ENCODE results near the gene ZPR1. TPM values are rescaled to one million over a fixed set of nuclear protein-coding genes. Genes with fewer than 3 reads are reported as not detected.
"Not testable (repeated sequence)": the region's sequence is repeated elsewhere in the genome, so short reads cannot be mapped to it uniquely, and the experiment has no call there.

ZPR1 gene
- total RNA-seq, 1 experiment from 2014 or later, result 89.5 TPM

DNA sequence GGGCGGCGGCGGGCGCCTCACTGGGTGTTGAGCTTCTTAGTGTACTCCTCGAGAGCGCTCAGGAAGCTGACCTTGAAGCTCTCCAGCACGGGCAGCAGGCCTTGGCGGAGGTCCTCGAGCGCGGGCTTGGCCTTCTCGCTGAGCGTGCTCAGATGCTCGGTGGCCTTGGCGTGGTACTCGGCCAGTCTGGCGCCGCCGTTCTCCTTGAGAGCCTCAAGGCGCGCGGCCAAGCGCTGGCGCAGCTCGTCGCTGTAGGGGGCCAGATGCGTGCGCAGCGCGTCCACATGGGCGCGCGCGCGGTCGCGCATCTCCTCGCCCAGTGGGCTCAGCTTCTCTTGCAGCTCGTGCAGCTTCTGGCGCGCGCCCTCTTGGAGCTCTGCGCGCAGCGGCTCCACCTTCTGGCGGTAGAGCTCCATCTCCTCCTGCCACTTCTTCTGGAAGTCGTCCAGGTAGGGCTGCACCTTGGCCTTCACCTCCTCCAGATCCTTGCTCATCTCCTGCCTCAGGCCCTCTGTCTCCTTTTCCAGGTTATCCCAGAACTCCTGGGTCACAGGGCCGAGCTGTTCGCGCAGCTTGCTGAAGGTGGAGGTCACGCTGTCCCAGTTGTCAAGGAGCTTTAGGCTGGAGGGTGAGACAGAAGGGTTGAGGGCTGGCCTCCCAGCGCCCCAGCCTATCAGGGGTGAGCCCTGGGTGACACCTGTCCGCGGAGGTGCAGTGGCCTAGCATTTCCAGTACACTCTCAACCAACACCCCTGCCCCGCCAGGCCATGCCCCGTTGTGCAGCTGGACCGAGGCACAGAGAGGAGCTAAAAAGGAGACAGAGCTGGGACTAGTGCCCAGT, 48.2 kb upstream of the ZPR1 start:
- BruUV-seq (replicated peaks), result no TSS peak
- Histone ChIP-seq H3K27ac (ENCODE audit: low read length) (no peak overlapping the region), H3K27me3 (ENCODE audit: low read length) (no peaks in the 10 kb centered on the region)

DNA sequence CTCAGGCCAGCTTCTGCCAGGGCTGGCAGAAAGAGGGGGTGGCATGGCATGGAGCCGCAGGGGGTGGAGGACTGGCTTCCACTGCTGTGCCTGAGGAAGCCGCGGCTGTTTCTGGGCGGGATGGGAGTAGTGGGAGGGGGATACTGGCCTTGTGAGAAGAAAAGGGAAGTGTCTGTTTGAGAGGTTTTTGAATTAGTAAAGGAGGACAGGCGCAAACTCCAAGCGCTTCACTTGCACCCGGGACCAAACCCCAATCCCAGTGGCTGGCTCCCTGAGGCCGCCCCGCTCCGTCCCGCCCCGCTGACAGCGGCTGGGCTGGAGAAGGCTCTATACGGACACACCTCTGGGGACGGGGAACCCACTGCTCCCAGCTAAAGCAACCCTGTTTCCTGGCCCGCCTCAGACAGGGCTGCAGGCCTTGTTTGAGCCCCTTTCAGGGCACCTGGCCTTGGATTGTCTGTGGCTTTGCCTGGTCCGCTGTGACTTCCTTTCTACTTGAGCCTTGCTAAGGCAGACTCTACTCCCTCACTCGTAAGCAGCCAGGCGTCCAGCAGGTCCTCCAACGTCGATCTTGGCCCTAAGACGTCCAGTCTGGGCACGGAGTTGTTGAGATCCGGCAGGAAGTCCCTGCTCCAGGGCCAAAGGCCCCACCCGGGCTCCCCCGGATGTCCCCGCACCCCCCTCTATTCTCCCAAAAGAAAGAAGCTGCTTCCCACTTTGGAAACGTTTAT, 47.4 kb upstream of the ZPR1 start:
- Histone ChIP-seq H3K4me2 (ENCODE audit: low read length) (peak overlapping the region; percentile 89), H3K9ac (ENCODE audit: low read length) (peak overlapping the region; percentile 60), H3K9me2 (replicated peaks; ENCODE audit: low read length) (no peaks in the 10 kb centered on the region), H3K9me3 (ENCODE audit: low read length) (no peaks in the 10 kb centered on the region), H3K4me3 (ENCODE audit: low read length) (peak overlapping the region; percentile 63), H3F3A (ENCODE audit: low read length, unreplicated experiment) (no peaks in the 10 kb centered on the region), H2AFZ (ENCODE audit: low read length) (peak overlapping the region; percentile 97), H3K79me2 (ENCODE audit: low read length) (no peaks in the 10 kb centered on the region), H4K20me1 (ENCODE audit: low read length) (no peaks in the 10 kb centered on the region), H3K27ac (ENCODE audit: low read length) (no peak overlapping the region), H3K36me3 (ENCODE audit: low read depth, low read length) (no peaks in the 10 kb centered on the region), H3K4me1 (ENCODE audit: insufficient read depth, low read length) (peaks cover 7% of the 10 kb centered on the region), H3K27me3 (ENCODE audit: low read length) (no peaks in the 10 kb centered on the region)
- CTCF ChIA-PET, result interaction anchor here (0.6 to 2.3 kb wide), 13 partner anchors 18 to 392 kb away, joined by 3 to 16 read pairs (median 5); partner anchors contain the start of genes APOA5 and ZPR1
- ATAC-seq (peak; percentile 4), DNase-seq (no peak)
- intact Hi-C loops (cut with micrococcal nuclease), result loop anchor here (2.0 to 5.0 kb wide), 2 partner anchors 46 to 63 kb away; partner anchors contain the start of genes BUD13 and ZPR1
- TSS peak; percentile 31 for BruUV-seq (replicated peaks)
- TF ChIP-seq EZH2phosphoT487 (IDR thresholded peaks at IDR 0.05; ENCODE audit: borderline replicate concordance, low read length), result no peak
- TF ChIP-seq, protein P1, sequence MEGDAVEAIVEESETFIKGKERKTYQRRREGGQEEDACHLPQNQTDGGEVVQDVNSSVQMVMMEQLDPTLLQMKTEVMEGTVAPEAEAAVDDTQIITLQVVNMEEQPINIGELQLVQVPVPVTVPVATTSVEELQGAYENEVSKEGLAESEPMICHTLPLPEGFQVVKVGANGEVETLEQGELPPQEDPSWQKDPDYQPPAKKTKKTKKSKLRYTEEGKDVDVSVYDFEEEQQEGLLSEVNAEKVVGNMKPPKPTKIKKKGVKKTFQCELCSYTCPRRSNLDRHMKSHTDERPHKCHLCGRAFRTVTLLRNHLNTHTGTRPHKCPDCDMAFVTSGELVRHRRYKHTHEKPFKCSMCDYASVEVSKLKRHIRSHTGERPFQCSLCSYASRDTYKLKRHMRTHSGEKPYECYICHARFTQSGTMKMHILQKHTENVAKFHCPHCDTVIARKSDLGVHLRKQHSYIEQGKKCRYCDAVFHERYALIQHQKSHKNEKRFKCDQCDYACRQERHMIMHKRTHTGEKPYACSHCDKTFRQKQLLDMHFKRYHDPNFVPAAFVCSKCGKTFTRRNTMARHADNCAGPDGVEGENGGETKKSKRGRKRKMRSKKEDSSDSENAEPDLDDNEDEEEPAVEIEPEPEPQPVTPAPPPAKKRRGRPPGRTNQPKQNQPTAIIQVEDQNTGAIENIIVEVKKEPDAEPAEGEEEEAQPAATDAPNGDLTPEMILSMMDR (conservative IDR thresholded peaks at IDR 0.05; ENCODE audit: low read depth, low read length), result no peak
- POLR2A ChIA-PET (ENCODE audit: unreplicated experiment), result interaction anchor here (0.6 to 1.0 kb wide), 4 partner anchors 18 to 192 kb away, joined by 5 to 10 read pairs (median 6); partner anchors contain the start of gene ZPR1

More for the DNA sequence above, 48.2 kb upstream of the ZPR1 start:
- Histone ChIP-seq H3K36me3 (ENCODE audit: low read depth, low read length) (no peaks in the 10 kb centered on the region), H4K20me1 (ENCODE audit: low read length) (no peaks in the 10 kb centered on the region), H3K9ac (ENCODE audit: low read length) (peak overlapping the region; percentile 60), H3K4me3 (ENCODE audit: low read length) (peak overlapping the region; percentile 63), H3K9me2 (replicated peaks; ENCODE audit: low read length) (no peaks in the 10 kb centered on the region), H2AFZ (ENCODE audit: low read length) (peak overlapping the region; percentile 97), H3K4me1 (ENCODE audit: insufficient read depth, low read length) (peaks cover 7% of the 10 kb centered on the region), H3F3A (ENCODE audit: low read length, unreplicated experiment) (no peaks in the 10 kb centered on the region), H3K79me2 (ENCODE audit: low read length) (no peaks in the 10 kb centered on the region), H3K9me3 (ENCODE audit: low read length) (no peaks in the 10 kb centered on the region), H3K4me2 (ENCODE audit: low read length) (peak overlapping the region; percentile 89)
- peak; percentile 86 for ATAC-seq
- ChIA-PET CTCF (interaction anchor here (0.6 to 2.3 kb wide), 14 partner anchors 13 to 391 kb away, joined by 3 to 16 read pairs (median 5); partner anchors contain the start of genes APOA5 and ZPR1), POLR2A (ENCODE audit: unreplicated experiment) (interaction anchor here (0.6 to 1.0 kb wide), 5 partner anchors 18 to 191 kb away, joined by 3 to 10 read pairs (median 6); partner anchors contain the start of gene ZPR1)
- intact Hi-C loops (cut with micrococcal nuclease), result loop anchor here (2.0 to 5.0 kb wide), 2 partner anchors 47 to 64 kb away; partner anchors contain the start of genes BUD13 and ZPR1
- TF ChIP-seq EZH2 (IDR thresholded peaks at IDR 0.05; ENCODE audit: low read length, unreplicated experiment) (no peak), EZH2phosphoT487 (IDR thresholded peaks at IDR 0.05; ENCODE audit: borderline replicate concordance, low read length) (no peak)
- TF ChIP-seq, protein P1 (conservative IDR thresholded peaks at IDR 0.05; ENCODE audit: low read depth, low read length), result peak; percentile 88
- DNase-seq, result peak; percentile 98

DNA sequence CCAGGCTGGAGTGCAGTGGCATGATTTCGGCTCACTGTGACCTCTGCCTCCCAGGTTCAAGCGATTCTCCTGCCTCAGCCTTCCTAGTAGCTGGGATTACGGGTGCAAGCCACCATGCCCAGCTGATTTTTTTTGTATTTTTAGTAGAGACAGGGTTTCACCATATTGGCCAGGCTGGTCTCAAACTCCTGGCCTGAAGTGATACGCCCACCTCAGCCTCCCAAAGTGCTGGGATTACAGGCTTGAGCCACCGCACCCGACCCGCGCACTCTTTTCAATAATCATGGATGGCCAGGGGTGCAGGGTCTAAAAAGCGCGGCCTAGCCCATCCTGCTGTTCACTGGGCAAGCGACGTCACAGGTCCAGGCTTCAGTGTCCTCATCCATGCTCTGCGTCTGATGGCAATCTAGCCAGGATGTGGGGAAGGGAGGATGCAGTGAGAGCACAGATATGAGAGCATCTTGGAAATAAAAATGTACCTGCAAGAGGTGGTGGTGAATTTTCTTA, 46.8 kb upstream of the ZPR1 start:
- DNase-seq; H3K27me3 ChIP-seq (ENCODE audit: low read length); H3K9me2 ChIP-seq (replicated peaks; ENCODE audit: low read length); H3K27ac ChIP-seq (ENCODE audit: low read length); H3K4me1 ChIP-seq (ENCODE audit: insufficient read depth, low read length); H4K20me1 ChIP-seq (ENCODE audit: low read length); H3K4me3 ChIP-seq (ENCODE audit: low read length); H3K79me2 ChIP-seq (ENCODE audit: low read length); H3K36me3 ChIP-seq (ENCODE audit: low read depth, low read length); H3F3A ChIP-seq (ENCODE audit: low read length, unreplicated experiment); H2AFZ ChIP-seq (ENCODE audit: low read length); ATAC-seq; H3K9ac ChIP-seq (ENCODE audit: low read length); POLR2A ChIA-PET (ENCODE audit: unreplicated experiment); H3K4me2 ChIP-seq (ENCODE audit: low read length); H3K9me3 ChIP-seq (ENCODE audit: low read length); BruUV-seq (replicated peaks): not testable (repeated sequence)
- intact Hi-C loops (cut with micrococcal nuclease), result loop anchor here (2.0 to 5.0 kb wide), 2 partner anchors 46 to 62 kb away; partner anchors contain the start of genes BUD13 and ZPR1
- CTCF ChIA-PET, result interaction anchor here (0.6 kb wide), 1 partner anchor 21 kb away, joined by 3 read pairs; no protein-coding TSS in a partner anchor

All from PC-3 (cell line).